MM.1S (cell line): ENCODE results near the gene GOSR2.

ENCODE experiments used
- EZH2 ChIP-seq: fragments of 300-600 bp; sonication (generic); optimal IDR thresholded peaks from 2 replicates; pipeline ENCODE3; 2017; ENCODE audit warnings: low read depth, mild to moderate bottlenecking, antibody characterized with exemption, low read length, mixed read lengths
- TF ChIP-seq, protein P1 (sequence below): fragments of 300-600 bp; sonication (generic); IDR thresholded peaks from 2 replicates; pipeline ENCODE4 v1.5.1; 2016; ENCODE audit warnings: antibody characterized with exemption, low read length, mixed read lengths

DNA sequence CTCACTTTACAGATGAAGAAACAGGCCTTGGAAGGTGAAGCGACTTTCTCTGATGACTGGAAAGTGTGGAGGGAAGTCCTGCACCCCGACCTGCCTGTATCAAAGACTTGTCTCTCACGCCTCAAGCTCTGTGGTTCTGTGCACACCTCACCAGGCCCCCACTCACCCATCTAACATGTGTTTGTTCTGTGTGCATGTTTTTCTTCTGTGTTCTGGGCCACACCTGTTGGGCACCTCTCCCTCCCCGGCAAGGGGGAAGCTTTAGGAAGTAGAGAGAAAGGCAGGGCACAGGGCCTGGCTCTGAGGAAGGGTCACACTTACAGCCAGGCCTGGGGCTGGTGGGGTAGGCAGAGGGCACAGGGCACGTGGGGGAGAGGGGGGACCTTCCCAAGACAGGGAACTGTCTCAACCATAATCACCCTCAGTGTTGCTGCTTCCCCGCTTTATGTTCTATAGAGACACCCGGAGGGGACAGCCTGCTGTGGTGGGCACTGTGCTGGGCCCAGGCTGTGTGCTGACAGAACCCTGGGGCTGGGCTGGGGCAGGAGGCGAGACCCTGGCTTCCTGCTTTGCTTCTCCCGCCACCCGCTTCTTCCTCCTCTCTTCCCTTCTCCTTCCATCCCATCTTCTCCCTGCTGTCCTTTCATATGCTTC, 48.8 kb downstream of the GOSR2 start:
- TF ChIP-seq, protein P1, sequence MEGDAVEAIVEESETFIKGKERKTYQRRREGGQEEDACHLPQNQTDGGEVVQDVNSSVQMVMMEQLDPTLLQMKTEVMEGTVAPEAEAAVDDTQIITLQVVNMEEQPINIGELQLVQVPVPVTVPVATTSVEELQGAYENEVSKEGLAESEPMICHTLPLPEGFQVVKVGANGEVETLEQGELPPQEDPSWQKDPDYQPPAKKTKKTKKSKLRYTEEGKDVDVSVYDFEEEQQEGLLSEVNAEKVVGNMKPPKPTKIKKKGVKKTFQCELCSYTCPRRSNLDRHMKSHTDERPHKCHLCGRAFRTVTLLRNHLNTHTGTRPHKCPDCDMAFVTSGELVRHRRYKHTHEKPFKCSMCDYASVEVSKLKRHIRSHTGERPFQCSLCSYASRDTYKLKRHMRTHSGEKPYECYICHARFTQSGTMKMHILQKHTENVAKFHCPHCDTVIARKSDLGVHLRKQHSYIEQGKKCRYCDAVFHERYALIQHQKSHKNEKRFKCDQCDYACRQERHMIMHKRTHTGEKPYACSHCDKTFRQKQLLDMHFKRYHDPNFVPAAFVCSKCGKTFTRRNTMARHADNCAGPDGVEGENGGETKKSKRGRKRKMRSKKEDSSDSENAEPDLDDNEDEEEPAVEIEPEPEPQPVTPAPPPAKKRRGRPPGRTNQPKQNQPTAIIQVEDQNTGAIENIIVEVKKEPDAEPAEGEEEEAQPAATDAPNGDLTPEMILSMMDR = no peak
- TF ChIP-seq EZH2 = no peak
